PC-3 (cell line): ENCODE measurements around the gene TMC1. TPM values are rescaled to one million over a fixed set of nuclear protein-coding genes. Genes with fewer than 3 reads are reported as not detected.

Source experiments
- ATAC-seq: fragments of 200-7000 bp; cut with Tn5 transposase; 2 replicates; pipeline ENCODE4 v1.9.1; 2020; ENCODE audit warnings: mild to moderate bottlenecking, moderate library complexity
- BruUV-seq: library from RNA; stranded (reverse); fragments of 400-500 nt; replicated peaks from 2 replicates; lab custom pipeline; 2021; lab: Mats Ljungman, UMichigan
- CTCF ChIA-PET: fragments of 300-600 bp; sonication (Branson Sonifier 250); formaldehyde crosslinking; loops from one replicate; lab custom pipeline; 2022; ENCODE audit warnings: antibody characterized with exemption; lab: Charles Lee
- POLR2A ChIA-PET: fragments of 300-600 bp; sonication (Branson Sonifier 250); formaldehyde crosslinking; loops from one replicate; lab custom pipeline; 2022; ENCODE audit warnings: antibody characterized with exemption; ENCODE audit not compliant: unreplicated experiment; lab: Charles Lee
- DNase-seq: peaks from one replicate; pipeline ENCODE4 v3.0.0-alpha.2; 2015
- H2AFZ ChIP-seq: fragments of 300-600 bp; sonication (generic); 2 replicates; pipeline ENCODE4 v1.6.0; 2016; ENCODE audit warnings: antibody characterized with exemption, low read length
- H3F3A ChIP-seq: fragments of 300-600 bp; sonication (generic); one replicate; pipeline ENCODE4 v1.6.0; 2017; ENCODE audit warnings: antibody characterized with exemption, low read length, control low read depth, mild to moderate bottlenecking; ENCODE audit not compliant: unreplicated experiment
- H3K27ac ChIP-seq: fragments of 300-600 bp; sonication (generic); 2 replicates; pipeline ENCODE4 v1.5.1; 2016; ENCODE audit warnings: mild to moderate bottlenecking, low read length
- H3K27me3 ChIP-seq: fragments of 300-600 bp; sonication (generic); 2 replicates; pipeline ENCODE4 v1.6.1; 2016; ENCODE audit warnings: low read length, mixed read lengths
- H3K36me3 ChIP-seq: fragments of 300-600 bp; sonication (generic); 2 replicates; pipeline ENCODE4 v1.6.1; 2016; ENCODE audit warnings: low read depth, mixed run types, low read length, mixed read lengths
- H3K4me1 ChIP-seq: fragments of 300-600 bp; sonication (generic); 2 replicates; pipeline ENCODE4 v1.5.1; 2016; ENCODE audit warnings: low read length; ENCODE audit not compliant: insufficient read depth
- H3K4me2 ChIP-seq: fragments of 300-600 bp; sonication (generic); 2 replicates; pipeline ENCODE4 v1.6.0; 2016; ENCODE audit warnings: low read length
- H3K4me3 ChIP-seq: fragments of 300-600 bp; sonication (generic); 2 replicates; pipeline ENCODE4 v1.5.1; 2016; ENCODE audit warnings: mild to moderate bottlenecking, low read length, mixed read lengths
- H3K79me2 ChIP-seq: fragments of 300-600 bp; sonication (generic); 2 replicates; pipeline ENCODE4 v1.6.1; 2017; ENCODE audit warnings: low read length, mixed read lengths
- H3K9ac ChIP-seq: fragments of 300-600 bp; sonication (generic); 2 replicates; pipeline ENCODE4 v1.6.0; 2016; ENCODE audit warnings: mild to moderate bottlenecking, low read length
- H3K9me2 ChIP-seq: fragments of 300-600 bp; sonication (generic); replicated peaks from 2 replicates; pipeline ENCODE4 v1.6.1; 2016; ENCODE audit warnings: mixed run types, low read length, mixed read lengths
- H3K9me3 ChIP-seq: fragments of 300-600 bp; sonication (generic); 2 replicates; pipeline ENCODE4 v1.6.1; 2016; ENCODE audit warnings: low read length, mixed read lengths
- H4K20me1 ChIP-seq: fragments of 300-600 bp; sonication (generic); 2 replicates; pipeline ENCODE4 v1.6.1; 2016; ENCODE audit warnings: low read length, mixed read lengths
- EZH2 ChIP-seq: fragments of 300-600 bp; sonication (generic); IDR thresholded peaks from one replicate; pipeline ENCODE4 v1.6.1; 2017; ENCODE audit warnings: antibody characterized with exemption, mild to moderate bottlenecking, low read length; ENCODE audit not compliant: unreplicated experiment
- EZH2phosphoT487 ChIP-seq: fragments of 300-600 bp; sonication (generic); IDR thresholded peaks from 2 replicates; pipeline ENCODE4 v1.6.1; 2018; ENCODE audit warnings: mild to moderate bottlenecking, antibody characterized with exemption, low read length, borderline replicate concordance
- intact Hi-C: fragments of 100-400 bp; cut with micrococcal nuclease; formaldehyde crosslinking; loops from 2 replicates; pipeline ENCODE4 v1.9.0; 2023
- total RNA-seq: library from RNA; depleted of rRNA; stranded (reverse); fragments of >200 nt; gene quantifications from 2 replicates; pipeline ENCODE4 v1.2.3, GENCODE V29; 2014
- TF ChIP-seq, protein P1 (sequence below): fragments of 300-600 bp; sonication (generic); conservative IDR thresholded peaks from 2 replicates; pipeline ENCODE4 v1.5.1; 2017; ENCODE audit warnings: antibody characterized with exemption, low read depth, mild to moderate bottlenecking, low read length

TMC1 gene
- total RNA-seq, 1 experiment from 2014 or later: 0.15 TPM

DNA sequence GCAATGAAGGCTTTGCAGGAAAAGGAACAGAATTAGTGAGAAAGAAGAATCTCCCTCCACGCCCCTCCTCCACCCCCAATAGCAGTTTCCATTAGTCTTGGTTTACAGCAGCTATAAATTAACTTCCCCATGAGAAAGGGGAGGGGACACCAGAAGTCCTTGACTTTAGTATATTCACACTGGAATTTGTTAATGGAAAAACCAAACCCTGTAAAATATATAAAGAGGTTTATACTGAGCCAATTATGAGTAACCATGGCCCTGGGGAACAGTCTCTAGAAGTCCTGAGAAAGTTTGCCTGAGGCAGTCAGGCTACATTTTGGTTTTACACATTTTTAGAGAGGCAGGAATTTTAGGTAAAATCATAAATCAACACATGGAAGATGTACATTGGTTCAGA, 342.9 kb downstream of the TMC1 start:
- H3K27ac ChIP-seq: no peak overlapping the region
- no TSS peak for BruUV-seq
- no peak for ATAC-seq

DNA sequence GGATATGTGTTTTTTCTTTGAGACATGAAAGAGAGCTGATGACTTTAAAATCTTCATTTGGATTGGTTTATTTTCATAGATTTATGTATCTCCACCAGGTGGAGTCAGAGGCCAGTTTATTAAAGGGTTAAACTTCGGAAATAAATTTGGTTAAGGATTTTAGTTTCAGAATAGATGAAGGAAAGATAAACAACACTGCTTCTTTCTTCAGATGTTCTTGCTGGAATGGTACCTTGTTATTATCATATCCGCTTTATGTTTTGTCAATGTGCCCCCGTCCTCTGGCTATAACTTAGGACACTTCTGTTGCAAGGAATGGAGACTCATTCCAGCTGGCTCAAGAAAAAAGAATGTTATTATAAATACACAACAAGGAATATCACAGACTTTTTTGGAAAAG, 350.3 kb downstream of the TMC1 start:
- no peaks in the 10 kb centered on the region for H3K27me3 ChIP-seq
- H3K79me2 ChIP-seq: no peaks in the 10 kb centered on the region
- H3K9me3 ChIP-seq: no peaks in the 10 kb centered on the region
- H3F3A ChIP-seq: no peaks in the 10 kb centered on the region
- no peaks in the 10 kb centered on the region for H4K20me1 ChIP-seq
- no peak overlapping the region for H3K4me2 ChIP-seq
- no peaks in the 10 kb centered on the region for H3K4me1 ChIP-seq
- BruUV-seq: no TSS peak
- no peaks in the 10 kb centered on the region for H3K36me3 ChIP-seq
- intact Hi-C loops: loop anchor here (2.0 to 10.0 kb wide), 4 partner anchors 151 to 326 kb away; no protein-coding TSS in a partner anchor
- H3K9ac ChIP-seq: no peak overlapping the region
- no peaks in the 10 kb centered on the region for H3K9me2 ChIP-seq
- peak; percentile 30 for DNase-seq
- CTCF ChIA-PET: interaction anchor here (1.3 kb wide), 1 partner anchor 151 kb away, joined by 4 read pairs; no protein-coding TSS in a partner anchor
- H3K4me3 ChIP-seq: no peak overlapping the region
- ATAC-seq: no peak
- H2AFZ ChIP-seq: no peak overlapping the region
- POLR2A ChIA-PET: interaction anchor here (0.6 kb wide), 1 partner anchor 211 kb away, joined by 3 read pairs; no protein-coding TSS in a partner anchor
- no peak for TF ChIP-seq EZH2
- TF ChIP-seq, protein P1, sequence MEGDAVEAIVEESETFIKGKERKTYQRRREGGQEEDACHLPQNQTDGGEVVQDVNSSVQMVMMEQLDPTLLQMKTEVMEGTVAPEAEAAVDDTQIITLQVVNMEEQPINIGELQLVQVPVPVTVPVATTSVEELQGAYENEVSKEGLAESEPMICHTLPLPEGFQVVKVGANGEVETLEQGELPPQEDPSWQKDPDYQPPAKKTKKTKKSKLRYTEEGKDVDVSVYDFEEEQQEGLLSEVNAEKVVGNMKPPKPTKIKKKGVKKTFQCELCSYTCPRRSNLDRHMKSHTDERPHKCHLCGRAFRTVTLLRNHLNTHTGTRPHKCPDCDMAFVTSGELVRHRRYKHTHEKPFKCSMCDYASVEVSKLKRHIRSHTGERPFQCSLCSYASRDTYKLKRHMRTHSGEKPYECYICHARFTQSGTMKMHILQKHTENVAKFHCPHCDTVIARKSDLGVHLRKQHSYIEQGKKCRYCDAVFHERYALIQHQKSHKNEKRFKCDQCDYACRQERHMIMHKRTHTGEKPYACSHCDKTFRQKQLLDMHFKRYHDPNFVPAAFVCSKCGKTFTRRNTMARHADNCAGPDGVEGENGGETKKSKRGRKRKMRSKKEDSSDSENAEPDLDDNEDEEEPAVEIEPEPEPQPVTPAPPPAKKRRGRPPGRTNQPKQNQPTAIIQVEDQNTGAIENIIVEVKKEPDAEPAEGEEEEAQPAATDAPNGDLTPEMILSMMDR: peak; percentile 59
- H3K27ac ChIP-seq: no peak overlapping the region

More for the DNA sequence above, 342.9 kb downstream of the TMC1 start:
- POLR2A ChIA-PET: no interaction called here
- Histone ChIP-seq H3K36me3 (no peaks in the 10 kb centered on the region), H3K79me2 (no peaks in the 10 kb centered on the region), H3K9me2 (no peaks in the 10 kb centered on the region), H3K4me1 (no peaks in the 10 kb centered on the region), H3K9me3 (no peaks in the 10 kb centered on the region), H2AFZ (no peak overlapping the region), H3F3A (no peaks in the 10 kb centered on the region), H3K4me3 (no peak overlapping the region), H4K20me1 (no peaks in the 10 kb centered on the region), H3K27me3 (peaks cover 10% of the 10 kb centered on the region; the same call in 1 of the 2 replicates), H3K9ac (no peak overlapping the region), H3K4me2 (no peak overlapping the region)
- DNase-seq: no peak
- no peak for TF ChIP-seq EZH2
- no peak for TF ChIP-seq EZH2phosphoT487
- TF ChIP-seq, protein P1: no peak
- intact Hi-C loops: no loop called here
- CTCF ChIA-PET: no interaction called here

DNA sequence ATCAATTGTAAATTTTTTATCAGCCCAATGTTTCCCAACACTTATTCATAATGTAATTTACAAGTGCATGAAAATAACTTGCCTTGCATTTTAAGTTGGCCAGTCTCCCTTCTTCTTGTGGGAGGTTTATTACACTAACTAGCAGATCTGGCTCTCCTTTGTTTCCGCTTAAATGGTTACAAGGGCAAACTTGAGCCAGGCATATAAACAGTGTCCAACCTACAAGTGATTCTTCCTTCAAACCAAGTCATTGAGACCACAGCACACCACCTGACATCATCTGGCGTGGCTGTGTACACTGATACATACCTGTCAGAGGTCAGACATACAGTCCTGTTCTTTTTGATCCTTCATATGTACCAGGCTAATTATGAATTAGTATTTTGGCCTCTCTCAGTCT, 351.3 kb downstream of the TMC1 start:
- TF ChIP-seq, protein P1: no peak
- TF ChIP-seq EZH2 (no peak), EZH2phosphoT487 (no peak)
- no peaks in the 10 kb centered on the region for H3F3A ChIP-seq
- no peak overlapping the region for H3K4me3 ChIP-seq
- H3K9ac ChIP-seq: no peak overlapping the region
- ATAC-seq (no peak), DNase-seq (no peak)
- no peak overlapping the region for H2AFZ ChIP-seq
- H3K79me2 ChIP-seq: no peaks in the 10 kb centered on the region
- no peaks in the 10 kb centered on the region for H3K27me3 ChIP-seq
- H4K20me1 ChIP-seq: no peaks in the 10 kb centered on the region
- ChIA-PET CTCF (interaction anchor here (0.7 kb wide), 1 partner anchor 678 kb away, joined by 5 read pairs; no protein-coding TSS in a partner anchor), POLR2A (no interaction called here)
- no peak overlapping the region for H3K4me2 ChIP-seq
- no TSS peak for BruUV-seq
- no peaks in the 10 kb centered on the region for H3K4me1 ChIP-seq
- intact Hi-C loops: loop anchor here (5.0 to 10.0 kb wide), 3 partner anchors 150 to 325 kb away; no protein-coding TSS in a partner anchor
- no peaks in the 10 kb centered on the region for H3K9me3 ChIP-seq
- H3K27ac ChIP-seq: no peak overlapping the region
- no peaks in the 10 kb centered on the region for H3K36me3 ChIP-seq
- H3K9me2 ChIP-seq: no peaks in the 10 kb centered on the region
